Loucy (cell line): ENCODE data around the gene PXT1.

Experiments
- EZH2phosphoT487 ChIP-seq: fragments of 200-600 bp; IDR thresholded peaks from 2 replicates; pipeline ENCODE4 v1.6.1; 2018; ENCODE audit warnings: antibody characterized with exemption, mild to moderate bottlenecking, moderate library complexity, borderline replicate concordance
- TF ChIP-seq, protein P1 (sequence below): fragments of 200-600 bp; sonication (generic); conservative IDR thresholded peaks from 2 replicates; pipeline ENCODE4 v1.5.1; 2014; ENCODE audit warnings: mild to moderate bottlenecking, antibody characterized with exemption, low read length

DNA sequence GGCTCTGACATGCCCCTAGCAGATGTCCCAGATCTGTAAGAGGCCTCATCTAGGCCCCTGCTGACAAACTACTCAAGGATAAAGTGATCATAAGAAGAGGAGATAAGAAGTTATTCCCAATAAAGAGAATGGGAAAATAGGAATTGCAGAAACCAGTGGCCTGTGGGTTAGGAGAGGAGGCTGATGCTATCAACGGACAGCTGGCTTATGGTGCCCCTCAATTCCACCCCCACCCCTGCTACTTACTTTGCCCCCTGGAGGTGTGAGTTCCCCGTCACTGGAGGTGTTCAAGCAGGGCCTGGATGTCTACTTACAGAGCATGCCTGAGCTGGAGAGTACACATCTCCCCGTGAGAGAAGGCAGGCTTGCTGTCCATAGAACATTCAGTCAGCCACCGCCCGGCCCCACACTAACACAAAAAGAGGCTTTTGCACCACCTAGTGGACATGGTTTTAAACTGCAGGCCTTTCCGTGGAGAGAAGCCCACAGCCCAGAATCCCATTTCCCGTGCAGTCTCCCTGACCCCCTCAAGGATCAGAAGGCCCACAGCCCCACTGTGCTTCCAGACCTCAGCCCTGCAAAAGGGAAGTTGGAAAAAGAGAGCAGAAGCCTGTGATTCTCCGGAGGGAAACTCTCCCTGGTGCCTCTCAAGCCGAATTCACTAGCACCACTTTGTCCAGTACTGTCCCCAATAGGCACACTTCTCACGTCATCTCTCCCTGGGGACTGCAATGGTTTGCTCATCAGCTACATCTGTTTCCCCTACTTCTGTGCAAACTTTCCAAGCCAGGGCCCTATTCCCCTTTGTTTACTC is 82.2 kb downstream of the PXT1 start:
- TF ChIP-seq, protein P1, sequence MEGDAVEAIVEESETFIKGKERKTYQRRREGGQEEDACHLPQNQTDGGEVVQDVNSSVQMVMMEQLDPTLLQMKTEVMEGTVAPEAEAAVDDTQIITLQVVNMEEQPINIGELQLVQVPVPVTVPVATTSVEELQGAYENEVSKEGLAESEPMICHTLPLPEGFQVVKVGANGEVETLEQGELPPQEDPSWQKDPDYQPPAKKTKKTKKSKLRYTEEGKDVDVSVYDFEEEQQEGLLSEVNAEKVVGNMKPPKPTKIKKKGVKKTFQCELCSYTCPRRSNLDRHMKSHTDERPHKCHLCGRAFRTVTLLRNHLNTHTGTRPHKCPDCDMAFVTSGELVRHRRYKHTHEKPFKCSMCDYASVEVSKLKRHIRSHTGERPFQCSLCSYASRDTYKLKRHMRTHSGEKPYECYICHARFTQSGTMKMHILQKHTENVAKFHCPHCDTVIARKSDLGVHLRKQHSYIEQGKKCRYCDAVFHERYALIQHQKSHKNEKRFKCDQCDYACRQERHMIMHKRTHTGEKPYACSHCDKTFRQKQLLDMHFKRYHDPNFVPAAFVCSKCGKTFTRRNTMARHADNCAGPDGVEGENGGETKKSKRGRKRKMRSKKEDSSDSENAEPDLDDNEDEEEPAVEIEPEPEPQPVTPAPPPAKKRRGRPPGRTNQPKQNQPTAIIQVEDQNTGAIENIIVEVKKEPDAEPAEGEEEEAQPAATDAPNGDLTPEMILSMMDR = peak; percentile 87
- TF ChIP-seq EZH2phosphoT487 = no peak
